ENCODE data around the gene COPS3. TPM values are rescaled to one million over a fixed set of nuclear protein-coding genes. Genes with fewer than 3 reads are reported as not detected.

Gene COPS3
- total RNA-seq, 2 experiments from 2014 or later: 79.6 to 83.1 TPM

DNA sequence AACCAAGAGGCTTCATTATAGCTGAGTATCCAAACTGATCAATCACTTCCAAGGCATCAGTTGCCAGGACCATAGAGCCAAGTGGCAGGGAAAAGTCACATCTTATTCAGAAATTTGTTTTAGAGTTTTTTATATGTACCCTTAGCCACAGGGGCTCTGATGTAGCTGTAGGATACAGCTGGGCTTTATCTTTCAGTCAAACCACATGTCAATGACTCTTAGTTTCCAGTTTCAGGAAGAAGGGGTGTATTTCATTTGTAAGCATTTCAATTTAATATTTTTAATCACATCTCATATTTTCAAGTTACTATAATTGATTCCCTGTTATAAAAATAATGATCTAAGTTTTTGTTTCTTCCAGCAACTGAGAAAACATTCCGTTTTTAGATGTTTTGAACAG is 41.2 kb downstream of the COPS3 start:
- Mint-ChIP-seq H3K4me1 (peaks cover 31% of the 10 kb centered on the region), H3K4me3 (no peak overlapping the region), H3K27ac (no peak overlapping the region), H3K36me3 (ENCODE audit: low read depth) (no peaks in the 10 kb centered on the region), H3K9me3 (ENCODE audit: low read depth) (no peaks in the 10 kb centered on the region), H3K27me3 (no peaks in the 10 kb centered on the region)
- DNase-seq: no peak
- ATAC-seq: no peak
- ChIA-PET POLR2A (interaction anchor here (0.6 kb wide), 1 partner anchor 16 kb away, joined by 4 read pairs; no protein-coding TSS in a partner anchor), CTCF (interaction anchor here (0.7 to 1.3 kb wide), 4 partner anchors 13 to 38 kb away, joined by 3 to 4 read pairs (median 3); partner anchors contain the start of gene PLD6)
- intact Hi-C loops (cut with DNase I, micrococcal nuclease): loop anchor here (5.0 to 10.0 kb wide), 2 partner anchors 235 to 238 kb away; no protein-coding TSS in a partner anchor

DNA sequence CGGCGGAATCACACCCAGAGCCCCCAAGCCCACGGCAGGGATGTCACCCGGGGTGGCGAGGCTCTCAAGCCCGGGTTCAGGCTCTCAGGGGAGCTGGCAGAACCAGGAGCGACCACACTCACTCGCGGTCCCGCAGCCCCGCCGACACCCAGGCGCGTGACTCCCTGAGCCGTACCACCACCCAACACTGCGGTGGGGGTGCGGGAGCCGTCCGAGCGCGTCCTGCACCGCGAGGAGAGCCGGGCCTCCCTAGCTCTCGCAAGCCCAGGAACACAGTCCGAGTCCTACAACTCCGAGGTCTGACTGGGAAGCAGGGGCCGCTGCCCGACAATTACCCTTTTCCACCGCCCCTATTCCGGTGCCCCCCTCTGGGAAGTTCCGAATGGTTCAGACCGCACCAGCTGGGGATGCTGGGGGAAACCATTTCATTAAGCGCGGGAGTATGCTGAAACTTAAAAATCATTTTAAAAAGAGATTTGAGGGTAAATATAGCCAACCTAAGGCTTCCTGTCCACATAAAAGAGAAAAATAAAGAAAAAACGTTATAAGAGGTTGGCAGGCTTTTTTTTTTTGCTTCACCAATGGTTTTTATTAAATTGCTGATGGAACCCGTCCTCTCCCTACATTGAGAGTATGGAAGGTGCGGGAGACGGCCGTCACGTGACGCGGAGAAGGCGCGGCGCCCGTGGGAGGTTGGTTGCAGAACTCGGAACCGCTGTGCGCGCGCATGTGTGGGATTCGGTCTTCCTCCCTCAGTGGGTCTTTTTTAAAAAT is 43.8 kb downstream of the COPS3 start, which contains the start of gene FLCN:
TSS of gene FLCN (minus strand) at position 143 of the 774 bp plus-strand sequence. CDS start 9,031 bp downstream, outside the sequence.
- no peaks in the 10 kb centered on the region for H3K27me3 Mint-ChIP-seq
- DNase-seq: peak; percentile 93
- no peaks in the 10 kb centered on the region for H3K9me3 Mint-ChIP-seq (ENCODE audit: low read depth)
- H3K27ac Mint-ChIP-seq: peak within 1 kb of the TSS; percentile 98
- ATAC-seq: peak; percentile 90
- peaks cover 2% of the 10 kb centered on the region for H3K36me3 Mint-ChIP-seq (ENCODE audit: low read depth)
- CTCF ChIA-PET: interaction anchor here (0.8 kb wide), 2 partner anchors 36 to 93 kb away, joined by 3 read pairs; no protein-coding TSS in a partner anchor
- intact Hi-C loops (cut with DNase I, micrococcal nuclease): loop anchor here (1.0 to 10.0 kb wide), 14 partner anchors 31 to 946 kb away; partner anchors contain the start of genes COPS3 (in 2 of the 2), PLD6 (in 2 of the 2), ALKBH5 (in 1 of the 2) and ATPAF2 (in 1 of the 2)
- H3K4me1 Mint-ChIP-seq: peaks cover 31% of the 10 kb centered on the region
- POLR2A ChIA-PET: interaction anchor here (0.7 kb wide), 2 partner anchors 30 to 44 kb away, joined by 5 to 9 read pairs; partner anchors contain the start of gene COPS3
- H3K4me3 Mint-ChIP-seq: peak within 1 kb of the TSS; percentile 81

DNA sequence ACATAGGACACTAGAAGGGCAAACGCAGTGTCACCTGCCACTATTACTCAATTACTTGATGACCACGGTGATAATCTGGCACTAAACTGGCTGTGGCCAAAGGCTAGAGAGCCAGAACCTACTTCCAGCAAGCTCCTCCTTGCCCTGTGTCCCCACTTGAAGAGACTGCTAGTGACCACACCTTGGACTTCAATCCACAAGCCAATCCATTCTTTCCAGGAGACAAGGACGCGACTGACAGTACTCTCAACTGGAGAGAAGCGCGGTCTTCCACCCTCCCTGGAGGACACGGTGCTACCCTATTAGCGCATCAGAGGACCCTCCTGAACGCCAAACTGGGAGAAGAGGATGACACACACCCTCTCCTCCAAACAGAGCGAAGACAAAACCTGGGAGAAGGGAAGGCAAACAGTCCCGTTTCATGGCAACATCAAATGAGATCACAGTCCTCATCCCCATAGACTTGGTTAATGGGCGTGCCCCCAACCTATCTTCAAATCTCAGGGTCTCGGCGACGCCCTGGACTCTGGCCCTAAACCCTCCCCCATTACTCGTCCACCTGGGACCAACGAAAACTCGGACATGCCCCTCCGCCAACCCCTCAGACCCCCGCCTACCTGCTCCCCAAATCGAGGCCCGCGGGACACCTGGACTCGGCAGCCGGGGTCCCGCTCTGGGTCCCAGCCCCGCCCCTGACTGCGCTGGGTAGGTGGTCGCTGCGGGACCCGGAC is 44.6 kb downstream of the COPS3 start:
- Mint-ChIP-seq H3K27me3 (no peaks in the 10 kb centered on the region), H3K9me3 (ENCODE audit: low read depth) (no peaks in the 10 kb centered on the region), H3K27ac (peak overlapping the region; percentile 98), H3K4me3 (peak overlapping the region; percentile 81), H3K36me3 (ENCODE audit: low read depth) (peaks cover 3% of the 10 kb centered on the region), H3K4me1 (peaks cover 31% of the 10 kb centered on the region)
- ATAC-seq (no peak), DNase-seq (peak; percentile 10)
- ChIA-PET CTCF (interaction anchor here (0.7 to 1.1 kb wide), 3 partner anchors 36 to 408 kb away, joined by 3 to 4 read pairs (median 4); no protein-coding TSS in a partner anchor), POLR2A (interaction anchor here (0.6 to 0.7 kb wide), 3 partner anchors 29 to 186 kb away, joined by 5 to 9 read pairs (median 8); partner anchors contain the start of gene COPS3)
- intact Hi-C loops (cut with DNase I, micrococcal nuclease): loop anchor here (1.0 to 10.0 kb wide), 14 partner anchors 30 to 947 kb away; partner anchors contain the start of genes COPS3 (in 2 of the 2), PLD6 (in 2 of the 2), ALKBH5 (in 1 of the 2) and ATPAF2 (in 1 of the 2)

DNA sequence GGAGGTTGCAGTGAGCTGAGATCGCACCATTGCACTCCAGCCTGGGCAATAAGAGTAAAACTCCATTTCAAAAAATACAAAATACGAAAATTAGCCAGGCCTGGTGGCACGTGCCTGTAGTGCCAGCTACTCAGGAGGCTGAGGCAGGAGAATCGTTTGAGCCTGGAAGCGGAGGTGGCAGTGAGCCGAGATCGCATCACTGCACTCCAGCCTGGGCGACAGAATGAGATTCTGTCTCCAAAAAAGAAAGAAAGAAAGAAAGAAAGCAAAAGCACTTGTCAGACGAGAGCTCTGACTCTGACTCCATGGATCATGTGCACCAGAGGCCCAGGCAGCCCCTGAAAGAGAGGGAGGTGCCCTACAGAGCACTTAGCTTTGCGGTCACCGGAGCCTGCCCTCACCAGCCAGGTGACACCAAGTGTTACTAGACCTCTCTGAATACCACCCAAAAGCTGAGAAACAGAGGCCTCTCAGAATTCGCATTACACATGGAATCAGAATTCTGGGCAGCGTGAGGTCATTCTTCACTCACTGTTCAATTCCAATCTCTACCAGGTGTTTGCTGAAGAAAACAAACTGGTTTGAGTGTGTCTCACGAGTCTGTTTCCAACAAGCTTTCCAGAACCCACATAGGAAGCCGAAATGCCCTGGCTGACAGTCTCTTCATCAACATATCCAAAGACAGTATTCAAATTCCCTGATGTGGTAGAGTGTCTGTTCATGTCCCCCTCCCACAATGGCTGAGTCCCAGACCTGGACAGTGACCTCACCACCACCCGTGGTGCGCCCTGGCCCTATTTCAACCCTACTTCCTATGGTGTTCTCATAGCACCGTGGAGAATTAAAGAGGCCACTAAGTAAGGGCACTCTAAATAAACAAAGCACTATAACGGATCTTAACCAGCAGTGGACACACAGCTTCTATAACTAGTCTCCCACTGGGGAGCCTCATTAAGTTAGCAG is 45.6 kb downstream of the COPS3 start:
- no peak for ATAC-seq
- Mint-ChIP-seq H3K27ac (peak overlapping the region; percentile 21), H3K4me3 (peak overlapping the region; percentile 81), H3K9me3 (ENCODE audit: low read depth) (no peaks in the 10 kb centered on the region), H3K27me3 (no peaks in the 10 kb centered on the region), H3K4me1 (peaks cover 31% of the 10 kb centered on the region), H3K36me3 (ENCODE audit: low read depth) (peaks cover 3% of the 10 kb centered on the region)
- DNase-seq: peak; percentile 48
- intact Hi-C loops (cut with DNase I, micrococcal nuclease): loop anchor here (2.0 to 10.0 kb wide), 5 partner anchors 45 to 233 kb away; partner anchors contain the start of gene COPS3 (in 1 of the 2)
- ChIA-PET CTCF (interaction anchor here (0.7 to 1.9 kb wide), 6 partner anchors 18 to 409 kb away, joined by 3 to 10 read pairs (median 4); no protein-coding TSS in a partner anchor), POLR2A (interaction anchor here (0.6 kb wide), 1 partner anchor 185 kb away, joined by 8 read pairs; no protein-coding TSS in a partner anchor)

DNA sequence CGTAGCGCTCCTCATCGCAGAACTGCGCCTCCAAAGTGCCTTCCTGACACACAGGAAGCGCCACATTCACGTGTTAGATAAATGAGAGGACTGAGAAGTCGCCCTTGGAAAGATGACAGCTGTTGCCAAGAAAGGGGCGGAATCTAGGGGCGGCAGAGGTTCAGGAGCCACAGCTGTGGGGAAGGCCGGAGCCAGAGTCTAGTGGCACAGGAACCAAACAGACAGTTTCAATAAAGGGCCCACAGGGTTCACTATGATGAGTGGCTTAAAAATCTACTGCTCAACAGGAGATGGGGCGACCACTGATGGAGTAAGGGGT is 48.8 kb downstream of the COPS3 start:
- no peak for DNase-seq
- ChIA-PET CTCF (no interaction called here), POLR2A (no interaction called here)
- Mint-ChIP-seq H3K36me3 (ENCODE audit: low read depth) (peaks cover 18% of the 10 kb centered on the region), H3K27ac (no peak overlapping the region), H3K4me1 (peaks cover 15% of the 10 kb centered on the region), H3K27me3 (no peaks in the 10 kb centered on the region), H3K9me3 (ENCODE audit: low read depth) (no peaks in the 10 kb centered on the region), H3K4me3 (no peak overlapping the region)
- intact Hi-C loops (cut with DNase I, micrococcal nuclease): loop anchor here in 1 of 2 experiments (10.0 kb wide), 1 partner anchor 227 kb away; no protein-coding TSS in a partner anchor
- no peak for ATAC-seq

DNA sequence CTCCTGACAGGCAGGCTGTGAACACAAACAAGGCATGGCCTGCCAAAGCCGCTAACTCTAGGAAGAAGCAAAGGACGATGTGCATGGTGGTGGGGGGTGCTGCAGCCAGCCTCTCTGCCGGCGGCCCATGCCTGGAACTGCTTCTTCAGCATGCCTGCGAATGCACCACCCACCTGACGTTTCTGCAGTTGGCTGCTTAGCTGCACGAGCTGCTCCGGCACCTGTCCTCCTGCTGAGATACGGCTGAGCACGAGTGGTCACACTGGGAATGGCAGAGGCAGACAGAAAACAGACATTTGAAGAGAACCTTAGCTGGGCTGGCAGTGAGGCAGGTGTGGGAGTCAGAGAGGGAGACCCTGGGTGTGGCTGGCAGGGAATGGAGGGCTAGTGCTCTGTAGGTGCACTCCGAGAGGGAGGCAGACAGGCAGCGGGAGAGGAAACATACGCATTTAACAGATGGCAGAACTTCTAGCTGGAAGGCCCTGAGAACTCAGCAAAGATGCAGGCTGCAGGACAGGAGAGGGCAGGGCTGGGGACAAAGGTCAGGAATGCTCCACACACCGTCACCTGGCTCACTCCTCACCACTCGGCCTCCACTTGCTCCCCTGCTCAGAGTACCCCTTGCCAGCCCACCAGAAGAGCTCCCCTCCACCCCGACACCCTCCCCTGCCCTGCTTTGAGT is 49.3 kb downstream of the COPS3 start:
- H3K4me3 Mint-ChIP-seq: no peak overlapping the region
- H3K9me3 Mint-ChIP-seq (ENCODE audit: low read depth): no peaks in the 10 kb centered on the region
- H3K27ac Mint-ChIP-seq: no peak overlapping the region
- no peak for ATAC-seq
- peaks cover 21% of the 10 kb centered on the region for H3K36me3 Mint-ChIP-seq (ENCODE audit: low read depth)
- peaks cover 15% of the 10 kb centered on the region for H3K4me1 Mint-ChIP-seq
- POLR2A ChIA-PET: no interaction called here
- DNase-seq: no peak
- intact Hi-C loops (cut with DNase I, micrococcal nuclease): loop anchor here in 1 of 2 experiments (10.0 kb wide), 1 partner anchor 227 kb away; no protein-coding TSS in a partner anchor
- CTCF ChIA-PET: no interaction called here
- H3K27me3 Mint-ChIP-seq: no peaks in the 10 kb centered on the region

DNA sequence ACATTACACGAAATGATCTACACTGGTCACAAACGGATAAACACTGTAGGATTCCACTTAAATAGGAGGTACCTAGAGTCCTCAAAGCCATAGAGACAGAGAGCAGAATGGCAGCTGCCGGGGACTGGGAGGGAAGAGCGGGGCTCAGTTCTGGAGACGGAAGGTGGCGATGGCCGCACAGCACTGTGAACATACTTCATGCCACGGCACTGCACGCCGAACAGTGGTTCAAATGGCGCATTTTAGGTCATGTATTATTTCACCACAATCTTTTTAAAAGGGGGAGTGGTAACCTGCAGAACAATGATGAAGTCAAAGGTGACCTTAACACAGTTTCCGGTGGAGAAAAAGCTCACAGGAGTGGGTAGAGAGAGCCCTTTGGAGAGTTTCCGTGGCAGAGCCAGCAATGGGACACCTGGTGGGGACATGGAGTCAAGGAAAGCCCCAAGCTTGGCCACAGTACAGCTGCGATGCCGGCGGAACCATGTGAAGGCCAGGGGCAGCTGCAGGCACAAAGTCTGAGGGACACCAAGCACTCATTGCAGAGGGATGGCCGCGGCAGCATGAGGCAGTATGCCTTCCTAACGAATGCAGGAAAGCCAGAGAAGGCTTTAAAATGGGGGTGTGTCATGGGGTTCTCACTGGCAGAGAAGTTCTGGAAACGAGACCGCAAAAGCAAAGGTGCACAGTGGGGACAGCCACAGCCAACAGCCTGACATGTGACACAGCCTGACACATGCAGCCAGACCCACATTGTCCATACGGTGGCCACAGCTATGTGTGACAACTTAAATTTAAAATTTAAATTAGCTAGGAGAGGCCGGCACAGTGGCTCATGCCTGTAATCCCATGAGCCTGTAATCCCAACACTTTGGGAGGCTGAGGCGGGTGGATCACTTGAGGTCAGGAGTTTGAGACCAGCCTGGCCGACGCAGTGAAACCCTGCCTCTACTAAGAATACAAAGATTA is 51.3 kb downstream of the COPS3 start:
- no peaks in the 10 kb centered on the region for H3K4me1 Mint-ChIP-seq
- ChIA-PET POLR2A (interaction anchor here (0.7 kb wide), 1 partner anchor 188 kb away, joined by 4 read pairs; no protein-coding TSS in a partner anchor), CTCF (interaction anchor here (1.1 kb wide), 1 partner anchor 88 kb away, joined by 3 read pairs; no protein-coding TSS in a partner anchor)
- ATAC-seq: no peak
- peaks cover 33% of the 10 kb centered on the region for H3K36me3 Mint-ChIP-seq (ENCODE audit: low read depth)
- DNase-seq: no peak
- no peak overlapping the region for H3K4me3 Mint-ChIP-seq
- intact Hi-C loops (cut with DNase I, micrococcal nuclease): loop anchor here in 1 of 2 experiments (10.0 kb wide), 1 partner anchor 225 kb away; no protein-coding TSS in a partner anchor
- H3K27ac Mint-ChIP-seq: no peak overlapping the region
- no peaks in the 10 kb centered on the region for H3K27me3 Mint-ChIP-seq
- H3K9me3 Mint-ChIP-seq (ENCODE audit: low read depth): no peaks in the 10 kb centered on the region

DNA sequence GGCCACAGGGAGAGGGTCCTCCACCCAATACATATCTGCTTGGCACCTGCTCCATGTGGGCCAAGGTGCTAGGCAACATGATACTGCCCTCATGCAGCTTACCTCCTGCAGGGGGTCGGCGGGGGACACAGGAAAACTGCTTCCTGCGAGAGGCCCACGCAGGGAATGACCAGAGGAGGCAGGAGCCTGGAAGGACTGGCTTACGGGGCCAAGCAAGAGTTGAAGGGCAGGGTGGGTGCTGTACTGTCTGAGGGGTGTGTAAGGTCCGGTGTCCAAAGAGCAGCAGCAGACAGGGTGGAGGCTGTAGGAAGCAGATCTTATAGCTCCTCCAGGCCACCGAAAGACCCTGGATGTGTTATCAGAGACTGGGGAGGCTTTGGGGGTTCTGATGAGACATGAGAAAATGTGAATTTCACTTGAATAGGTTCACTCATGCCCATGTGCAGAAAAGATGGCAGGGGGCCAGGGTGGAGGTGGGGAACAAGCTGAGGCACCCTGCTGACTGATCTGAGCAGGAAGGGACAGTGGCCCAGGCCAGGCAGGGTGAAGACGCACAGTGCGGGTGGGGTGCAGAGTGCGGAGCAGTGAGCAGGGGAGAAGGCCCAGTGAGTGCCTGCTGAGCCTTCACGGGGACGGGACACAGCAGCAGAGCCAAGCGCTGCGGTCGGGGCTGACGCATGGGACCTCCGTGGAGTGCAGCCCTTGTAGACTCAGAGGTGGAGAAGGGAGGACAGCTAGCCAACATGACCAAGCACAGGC is 52.3 kb downstream of the COPS3 start:
- ATAC-seq (no peak), DNase-seq (no peak)
- Mint-ChIP-seq H3K4me1 (no peaks in the 10 kb centered on the region), H3K4me3 (no peak overlapping the region), H3K27ac (no peak overlapping the region), H3K27me3 (no peaks in the 10 kb centered on the region), H3K36me3 (ENCODE audit: low read depth) (peaks cover 33% of the 10 kb centered on the region), H3K9me3 (ENCODE audit: low read depth) (no peaks in the 10 kb centered on the region)
- intact Hi-C loops (cut with DNase I, micrococcal nuclease): no loop called here
- CTCF ChIA-PET: interaction anchor here (0.6 to 1.1 kb wide), 2 partner anchors 85 to 87 kb away, joined by 3 to 4 read pairs; no protein-coding TSS in a partner anchor
- POLR2A ChIA-PET: no interaction called here
